ENCODE data around the gene ZP1. TPM values are rescaled to one million over a fixed set of nuclear protein-coding genes. Genes with fewer than 3 reads are reported as not detected.

ZP1 gene
- total and polyA plus RNA-seq, 8 donors, result 0.43 to 8.6 (median 2.4) TPM; not detected in 4

GRCh38 chr11:60878245-60879101, 11.1 kb downstream of the ZP1 start:
- TF ChIP-seq CTCF (IDR thresholded peaks at IDR 0.05) (no peak), POLR2AphosphoS5 (IDR thresholded peaks at IDR 0.05) (peak in 1 of 3 donors; percentile 55), POLR2A (IDR thresholded peaks at IDR 0.05) (no peak), EP300 (IDR thresholded peaks at IDR 0.05) (no peak)
- peaks cover 0 to 28% (median 20%) of the 10 kb centered on the region in 4 donors for H3K36me3 ChIP-seq
- 57 to 82% (median 70%) methylated on average over 5 of the region's 5 CpGs for WGBS, 5 donors
- peaks cover 2 to 30% (median 14%) of the 10 kb centered on the region in 4 donors for H3K4me1 ChIP-seq
- DNase-seq, result no peak
- no peaks in the 10 kb centered on the region for H3K27me3 ChIP-seq
- no peak overlapping the region for H3K4me3 ChIP-seq
- peak overlapping the region; percentile 32 to 79 (median 68) for H3K27ac ChIP-seq
- H3K9me3 ChIP-seq, result no peaks in the 10 kb centered on the region
- intact Hi-C loops (cut with DNase I; ENCODE audit: low total_unique reads), result no loop called here

- DNase-seq, result no peak
- 67 to 91% (median 83%) methylated on average over 1 of the region's 1 CpG for WGBS, 5 donors
- peaks cover 0 to 30% (median 14%) of the 10 kb centered on the region in 4 donors for H3K4me1 ChIP-seq
- intact Hi-C loops (cut with DNase I; ENCODE audit: low total_unique reads), result no loop called here
- no peak overlapping the region for H3K4me3 ChIP-seq
- TF ChIP-seq POLR2AphosphoS5 (IDR thresholded peaks at IDR 0.05) (no peak), CTCF (IDR thresholded peaks at IDR 0.05) (no peak), POLR2A (IDR thresholded peaks at IDR 0.05) (no peak), EP300 (IDR thresholded peaks at IDR 0.05) (no peak)
- H3K36me3 ChIP-seq, result peaks cover 0 to 28% (median 20%) of the 10 kb centered on the region in 4 donors
- H3K27ac ChIP-seq, result peak overlapping the region in 3 of 5 donors; percentile 43 to 79 (median 72)
- H3K27me3 ChIP-seq, result no peaks in the 10 kb centered on the region
- H3K9me3 ChIP-seq, result no peaks in the 10 kb centered on the region
Measured at GRCh38 chr11:60879104-60879503, 11.8 kb downstream of the ZP1 start.

GRCh38 chr11:60879971-60880588, 12.7 kb downstream of the ZP1 start:
- no peaks in the 10 kb centered on the region for H3K9me3 ChIP-seq
- H3K4me1 ChIP-seq, result peaks cover 0 to 30% (median 14%) of the 10 kb centered on the region in 4 donors
- H3K27me3 ChIP-seq, result no peaks in the 10 kb centered on the region
- TF ChIP-seq CTCF (IDR thresholded peaks at IDR 0.05), result no peak
- no peak for TF ChIP-seq POLR2A (IDR thresholded peaks at IDR 0.05)
- TF ChIP-seq POLR2AphosphoS5 (IDR thresholded peaks at IDR 0.05), result no peak
- no peak for TF ChIP-seq EP300 (IDR thresholded peaks at IDR 0.05)
- H3K36me3 ChIP-seq, result peaks cover 0 to 27% (median 20%) of the 10 kb centered on the region in 4 donors
- intact Hi-C loops (cut with DNase I; ENCODE audit: low total_unique reads), result no loop called here
- H3K4me3 ChIP-seq, result no peak overlapping the region
- 77 to 84% (median 80%) methylated on average over 5 of the region's 5 CpGs for WGBS, 5 donors
- H3K27ac ChIP-seq, result peak overlapping the region in 2 of 5 donors; percentile 43 to 79
- DNase-seq, result no peak

- Histone ChIP-seq H3K4me1 (peaks cover 0 to 30% (median 14%) of the 10 kb centered on the region in 4 donors), H3K36me3 (peaks cover 0 to 26% (median 18%) of the 10 kb centered on the region in 4 donors), H3K9me3 (no peaks in the 10 kb centered on the region), H3K4me3 (no peak overlapping the region), H3K27me3 (no peaks in the 10 kb centered on the region), H3K27ac (peak overlapping the region in 2 of 5 donors; percentile 17 to 57)
- 52 to 65% (median 56%) methylated on average over 8 of the region's 8 CpGs for WGBS, 5 donors
- intact Hi-C loops (cut with DNase I; ENCODE audit: low total_unique reads), result no loop called here
- no peak for TF ChIP-seq POLR2AphosphoS5 (IDR thresholded peaks at IDR 0.05)
- no peak for TF ChIP-seq EP300 (IDR thresholded peaks at IDR 0.05)
- TF ChIP-seq CTCF (IDR thresholded peaks at IDR 0.05), result no peak
- no peak for TF ChIP-seq POLR2A (IDR thresholded peaks at IDR 0.05)
- no peak for DNase-seq
Measured at GRCh38 chr11:60880643-60881282, 13.4 kb downstream of the ZP1 start.

Data from stomach (tissue), 9 donors.